SK-N-SH (cell line): ENCODE measurements around the gene CHDH.

ENCODE experiments used
- CTCF ChIP-seq: fragments of 200-600 bp; sonication (generic); IDR thresholded peaks from 2 replicates; pipeline ENCODE4 v1.6.1; 2017; ENCODE audit warnings: antibody characterized with exemption, mild to moderate bottlenecking, moderate library complexity
- EP300 ChIP-seq, 2 experiments: IDR thresholded peaks; 2 replicates each; pipeline versions ENCODE4 v1.4.0 to v1.6.1; 2012; ENCODE audit warnings: borderline replicate concordance in 1 of 2, low read depth in 1 of 2, low read length in 1 of 2
- FOXJ3 ChIP-seq: sonication (generic); formaldehyde crosslinking; IDR thresholded peaks from 2 replicates; pipeline ENCODE4 v1.5.1; 2020; ENCODE audit warnings: mild to moderate bottlenecking, missing genetic modification reagents
- FOXM1 ChIP-seq: IDR thresholded peaks from 2 replicates; pipeline ENCODE4 v1.4.0; 2012; ENCODE audit warnings: low read depth, mild to moderate bottlenecking
- JUND ChIP-seq: IDR thresholded peaks from 2 replicates; pipeline ENCODE4 v1.4.0; 2012
- NFIC ChIP-seq: IDR thresholded peaks from 2 replicates; pipeline ENCODE4 v1.4.0; 2012; ENCODE audit warnings: borderline replicate concordance
- NRF1 ChIP-seq: IDR thresholded peaks from 2 replicates; pipeline ENCODE4 v1.6.1; 2012; ENCODE audit warnings: low read depth, mild to moderate bottlenecking, low read length
- POLR2AphosphoS5 ChIP-seq: IDR thresholded peaks from 2 replicates; pipeline ENCODE4 v1.6.1; 2012; ENCODE audit warnings: low read depth, low read length
- RFX5 ChIP-seq: IDR thresholded peaks from 2 replicates; pipeline ENCODE4 v1.6.1; 2012; ENCODE audit warnings: mild to moderate bottlenecking, improper control_type of control experiment, low read length
- SIN3A ChIP-seq: IDR thresholded peaks from 2 replicates; pipeline ENCODE4 v1.6.1; 2012; ENCODE audit warnings: low read depth, mild to moderate bottlenecking, low read length, moderate library complexity, borderline replicate concordance
- TAF1 ChIP-seq: IDR thresholded peaks from 2 replicates; pipeline ENCODE4 v1.6.1; 2012; ENCODE audit warnings: low read depth, mild to moderate bottlenecking, low read length, moderate library complexity, borderline replicate concordance
- TCF12 ChIP-seq: IDR thresholded peaks from 2 replicates; pipeline ENCODE4 v1.4.0; 2012
- TEAD4 ChIP-seq: IDR thresholded peaks from 2 replicates; pipeline ENCODE4 v1.4.0; 2012; ENCODE audit warnings: mild to moderate bottlenecking, borderline replicate concordance; ENCODE audit not compliant: insufficient read depth

- TF ChIP-seq POLR2AphosphoS5 (no peak), RFX5 (no peak), CTCF (no peak), EP300 (IDR thresholded peaks at IDR 0.05; ENCODE audit: borderline replicate concordance in 1 of 2, low read depth in 1 of 2, low read length in 1 of 2) (no peak), FOXJ3 (no peak), SIN3A (no peak), TAF1 (no peak), TCF12 (no peak), TEAD4 (no peak), NFIC (no peak), JUND (no peak), FOXM1 (no peak), NRF1 (no peak)
These were observed 10.7 kb upstream of the CHDH start for GRCh38 chr3:53856964-53857363.
